NCI-H524 treated with DMSO at 0.1 percent for 48 hours (cell line): ENCODE results near the gene PTPN22.

Experiments
- DNase-seq: peaks from one replicate; lab custom pipeline; 2025; lab: John Stamatoyannopoulos, UW

Gene PTPN22

GRCh38 chr1:113802367-113803007 lies 69.0 kb downstream of the PTPN22 start:
- DNase-seq, result no peak

- no peak for DNase-seq
Measured at GRCh38 chr1:113800487-113800886, 71.0 kb downstream of the PTPN22 start.

DNA sequence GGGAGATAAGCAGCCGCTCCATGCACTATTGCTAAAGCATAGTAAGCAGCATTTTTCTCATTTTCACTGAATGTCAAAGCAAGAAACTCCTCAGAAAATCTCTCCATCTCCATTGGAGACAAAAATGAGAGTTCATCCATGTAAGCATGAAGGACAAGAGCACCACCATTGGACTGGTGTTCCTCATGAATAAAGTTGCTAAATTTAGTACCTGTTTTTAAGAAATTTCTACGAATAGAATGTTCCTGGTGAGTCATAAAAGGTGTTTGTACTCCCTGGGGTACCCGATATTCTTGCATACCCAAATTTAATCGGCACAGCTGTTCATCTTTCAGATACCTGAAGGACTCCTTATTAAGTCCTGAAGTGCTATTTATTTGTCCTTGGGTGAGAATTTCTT lies 74.0 kb downstream of the PTPN22 start:
- DNase-seq, result no peak

DNA sequence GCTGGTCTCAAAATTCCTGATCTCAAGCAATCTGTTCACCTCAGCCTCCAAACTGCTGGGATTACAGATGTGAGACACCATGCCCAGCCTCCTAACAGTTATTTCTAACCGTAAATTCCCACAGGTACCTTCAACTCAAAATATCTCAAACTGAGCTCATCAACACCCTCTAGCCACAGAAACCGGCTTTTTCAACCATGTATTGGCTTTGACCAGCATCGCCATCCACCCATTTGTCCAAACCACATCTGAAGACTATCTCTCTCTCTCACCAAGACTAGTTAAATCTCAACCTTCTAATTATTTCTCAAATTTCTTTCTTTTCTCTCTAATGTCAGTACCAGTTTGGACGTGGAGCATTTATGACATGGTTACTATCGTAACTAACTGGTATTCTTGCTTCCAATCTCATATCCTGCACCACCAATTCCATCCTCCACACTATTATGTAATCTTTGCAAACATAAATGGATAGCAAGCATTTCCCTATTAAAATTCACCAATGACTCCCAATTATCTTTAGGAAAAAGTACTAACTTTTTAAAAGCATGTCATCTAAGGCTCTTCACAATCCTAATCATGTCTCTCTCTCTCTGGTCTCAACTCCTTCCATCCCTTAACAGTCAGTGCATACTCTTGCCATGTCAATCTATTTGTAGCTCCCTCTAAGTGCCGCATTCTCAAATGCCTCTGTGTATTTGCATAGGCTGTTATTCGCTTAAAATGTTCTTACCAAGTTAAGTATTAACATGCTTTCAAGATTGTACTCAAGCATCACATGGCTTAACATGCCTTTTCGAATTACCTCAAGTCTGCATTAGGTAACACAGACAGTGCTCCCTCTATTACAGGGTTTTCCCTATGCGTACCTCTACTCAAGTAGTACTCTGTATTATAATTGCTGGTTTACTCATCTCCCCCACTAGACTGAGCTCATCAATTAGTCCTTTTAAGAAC lies 77.4 kb downstream of the PTPN22 start:
- no peak for DNase-seq

- DNase-seq, result no peak
Measured at GRCh38 chr1:113792986-113793385, 78.5 kb downstream of the PTPN22 start.

GRCh38 chr1:113792471-113792870 lies 79.0 kb downstream of the PTPN22 start:
- no peak for DNase-seq

GRCh38 chr1:113788802-113789201 lies 82.7 kb downstream of the PTPN22 start:
- DNase-seq, result no peak

GRCh38 chr1:113787663-113788062 lies 83.8 kb downstream of the PTPN22 start:
- DNase-seq, result no peak

GRCh38 chr1:113786069-113786468 lies 85.4 kb downstream of the PTPN22 start:
- DNase-seq, result no peak

DNA sequence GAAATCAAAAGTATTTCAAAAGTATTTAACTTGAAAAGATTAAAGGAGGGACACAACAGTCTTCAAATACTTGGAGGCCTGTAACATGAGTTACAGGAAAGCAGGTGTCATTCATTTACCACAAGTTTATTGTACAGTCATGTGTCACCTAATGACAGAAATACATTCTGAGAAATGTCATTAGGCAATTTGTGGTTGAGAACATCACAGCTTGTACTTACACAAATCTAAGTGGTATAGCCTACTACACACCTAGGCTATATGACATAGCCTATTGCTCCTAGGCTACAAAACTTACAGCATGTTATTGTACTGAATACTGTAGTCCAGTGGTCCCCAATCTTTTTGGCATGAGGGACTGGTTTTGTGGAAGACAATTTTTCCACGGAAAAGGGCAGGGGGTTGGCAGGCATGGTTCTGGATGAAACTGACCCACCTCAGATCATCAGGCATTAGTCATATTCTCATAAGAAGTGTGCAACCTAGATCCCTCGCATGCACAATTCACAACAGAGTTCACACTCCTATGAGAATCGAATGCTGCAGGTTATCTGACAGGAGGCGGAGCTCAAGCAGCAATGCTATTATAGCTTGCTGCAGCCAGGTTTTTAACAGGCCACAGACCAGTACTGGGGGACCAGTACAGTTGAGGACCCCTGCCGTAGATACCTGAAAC lies 87.3 kb downstream of the PTPN22 start:
- no peak for DNase-seq

DNA sequence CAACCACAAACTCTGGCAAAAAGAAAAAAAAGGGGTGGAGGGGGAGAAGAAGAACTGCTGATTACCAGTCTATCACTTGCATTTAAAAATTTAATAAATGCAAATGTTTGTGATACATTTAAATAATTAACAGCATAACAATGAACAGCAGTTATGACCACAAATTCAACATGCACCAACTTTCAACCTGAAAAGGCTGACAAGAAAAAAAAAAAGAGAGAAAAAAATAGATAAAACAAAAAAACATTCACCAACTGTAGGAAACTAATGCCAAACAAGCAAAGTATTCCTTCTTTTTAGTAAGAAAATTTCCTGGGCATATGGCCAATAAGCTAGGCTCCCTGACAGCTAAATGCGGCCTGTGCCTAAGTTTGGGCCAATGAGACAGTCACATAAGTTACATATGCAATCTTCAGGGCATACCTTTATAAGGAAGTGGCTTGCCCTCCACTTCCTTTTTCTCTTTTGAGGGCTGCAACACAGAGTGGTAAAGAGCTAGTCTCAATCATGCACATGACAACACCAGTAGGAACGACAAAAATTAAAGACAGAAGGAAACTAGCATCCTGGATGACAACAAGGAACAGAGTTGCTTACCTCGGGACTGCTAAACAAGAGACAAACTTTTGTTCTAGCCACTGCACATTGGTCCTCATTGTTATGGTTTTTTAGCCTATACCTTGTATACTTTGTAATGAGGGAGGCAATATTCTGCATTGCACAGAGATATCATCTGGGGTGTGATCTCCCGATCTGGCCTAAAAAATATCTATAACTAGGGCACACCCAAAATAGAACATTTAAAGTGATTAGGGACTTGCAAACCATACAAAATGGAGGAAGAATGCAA lies 88.0 kb downstream of the PTPN22 start:
- DNase-seq, result no peak

GRCh38 chr1:113782406-113782805 lies 89.1 kb downstream of the PTPN22 start:
- no peak for DNase-seq

DNA sequence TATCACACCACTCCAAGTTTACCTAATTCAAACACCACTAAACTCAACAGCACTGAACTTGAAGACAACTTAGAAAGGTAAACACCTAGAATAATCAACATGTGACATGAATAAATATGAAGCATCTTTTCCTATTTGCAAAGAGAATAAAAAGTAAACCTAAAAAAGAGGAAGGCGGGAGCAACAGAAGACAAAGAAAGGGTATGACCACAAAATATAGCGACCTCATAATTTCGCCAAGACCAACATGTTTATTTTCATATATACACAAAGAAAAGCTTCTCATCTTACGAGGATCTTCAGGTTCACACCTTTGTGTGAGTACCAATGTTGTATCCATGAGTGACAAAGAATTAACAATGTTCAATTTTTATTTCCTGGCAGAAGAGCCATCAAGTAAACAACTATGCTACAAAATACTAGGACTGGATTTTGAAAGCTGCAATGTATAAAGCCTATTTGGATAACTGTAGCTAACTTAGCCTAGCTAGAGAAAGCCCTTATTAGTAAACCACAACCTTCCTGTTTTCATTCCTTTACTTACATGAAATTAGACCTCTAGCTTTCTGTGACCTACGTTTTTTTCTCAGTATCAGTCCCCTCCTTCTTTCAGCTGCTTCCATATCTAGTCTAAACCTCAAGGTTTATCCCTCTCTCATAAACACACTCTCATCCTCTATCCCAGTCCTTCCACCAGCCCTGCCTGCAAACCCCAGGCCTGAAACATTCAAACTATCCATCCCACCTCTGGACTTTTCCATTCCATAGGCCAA lies 91.0 kb downstream of the PTPN22 start:
- DNase-seq, result no peak

- no peak for DNase-seq
Measured at GRCh38 chr1:113779542-113779941, 92.0 kb downstream of the PTPN22 start.

DNA sequence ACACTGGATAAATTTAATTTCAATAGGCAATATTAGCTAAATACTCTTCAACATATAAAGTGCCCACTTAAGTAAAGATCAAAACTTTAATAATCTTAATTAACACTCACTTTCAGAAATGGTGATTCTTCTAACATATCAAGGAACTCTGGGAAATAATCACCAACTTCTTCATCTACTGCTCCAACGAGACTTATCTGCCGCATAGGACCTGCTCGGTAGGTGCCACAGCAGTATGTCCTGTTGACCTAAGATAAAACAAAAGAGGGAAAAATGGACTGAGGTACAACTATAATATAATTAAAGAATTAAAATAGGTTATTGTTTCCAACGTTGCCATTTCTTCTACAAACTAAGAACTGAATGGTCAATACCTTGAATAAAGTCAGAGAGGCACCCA lies 94.0 kb downstream of the PTPN22 start:
- no peak for DNase-seq

GRCh38 chr1:113770031-113770430 lies 101.5 kb downstream of the PTPN22 start:
- no peak for DNase-seq

- DNase-seq, result no peak
Measured at GRCh38 chr1:113769601-113769970, 101.9 kb downstream of the PTPN22 start.

DNA sequence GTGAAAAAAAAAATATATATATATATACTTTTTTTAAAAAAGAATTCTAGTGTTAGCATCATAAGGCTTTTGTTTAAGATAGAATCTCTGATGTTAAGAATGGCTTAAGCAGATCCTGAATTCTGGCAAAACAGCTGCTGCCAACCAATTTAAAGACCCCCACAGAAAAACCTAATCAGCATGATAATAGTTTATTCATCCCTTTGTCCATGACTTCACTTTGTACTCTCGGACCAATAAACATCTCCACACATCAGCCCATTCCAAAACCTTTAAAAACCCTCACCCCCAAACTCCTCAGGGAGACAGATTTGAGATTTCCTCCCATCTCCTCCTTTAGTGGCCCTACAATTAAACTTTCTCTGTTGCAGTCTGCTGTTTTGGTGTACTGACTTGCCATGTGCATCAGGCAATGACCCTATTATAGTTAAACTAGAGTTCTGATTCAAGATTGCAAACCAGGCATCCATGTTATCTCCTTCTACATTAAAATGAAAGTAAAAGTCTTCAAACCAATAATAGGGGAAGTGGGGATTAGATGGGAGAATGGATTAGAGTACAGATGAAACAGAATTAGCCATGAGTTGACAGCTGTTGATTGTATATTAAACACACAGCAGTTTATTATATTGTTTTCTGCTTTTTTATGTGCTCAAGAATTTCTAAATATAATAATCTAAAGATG lies 102.5 kb downstream of the PTPN22 start:
- peak; percentile 50 for DNase-seq

GRCh38 chr1:113765306-113766230 lies 105.9 kb downstream of the PTPN22 start:
- DNase-seq, result no peak
